ENCODE results near the gene EVX2.

EVX2 gene

DNA sequence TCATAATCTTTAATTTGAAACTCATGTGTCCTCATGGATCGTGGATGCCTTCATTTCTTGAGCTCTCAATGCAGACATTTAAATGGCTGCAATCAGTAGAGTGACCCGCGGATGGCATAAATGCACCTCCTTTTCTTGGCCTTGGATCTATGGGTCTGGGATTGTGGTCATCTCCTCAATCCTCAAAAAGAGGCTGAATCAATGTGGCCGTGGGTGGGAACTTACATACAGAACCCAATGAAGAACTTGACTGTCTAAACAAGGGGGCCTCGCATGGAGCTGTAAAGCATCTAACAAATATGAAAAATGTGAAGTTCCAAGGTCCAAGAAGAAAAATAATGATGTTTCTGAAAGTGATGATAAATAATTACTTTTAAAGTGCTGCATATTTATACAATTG is 11.7 kb upstream of the EVX2 start:
- no peak for TF ChIP-seq CTCF (conservative IDR thresholded peaks at IDR 0.05)
- no peak for TF ChIP-seq ZFX (IDR thresholded peaks at IDR 0.05)
- no peak overlapping the region for H3K27ac ChIP-seq

DNA sequence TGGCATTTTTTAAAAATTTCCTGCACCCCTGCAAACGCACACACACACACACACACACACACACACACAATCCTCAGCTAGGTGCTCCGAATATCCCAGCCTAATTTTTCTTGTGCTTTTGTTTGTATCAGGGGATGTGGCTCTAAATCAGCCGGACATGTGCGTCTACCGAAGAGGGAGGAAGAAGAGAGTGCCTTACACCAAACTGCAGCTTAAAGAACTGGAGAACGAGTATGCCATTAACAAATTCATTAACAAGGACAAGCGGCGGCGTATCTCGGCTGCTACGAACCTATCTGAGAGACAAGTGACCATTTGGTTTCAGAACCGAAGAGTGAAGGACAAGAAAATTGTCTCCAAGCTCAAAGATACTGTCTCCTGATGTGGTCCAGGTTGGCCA is 10.6 kb upstream of the EVX2 start:
- TF ChIP-seq CTCF (conservative IDR thresholded peaks at IDR 0.05) (no peak), ZFX (IDR thresholded peaks at IDR 0.05) (no peak)

GRCh38 chr2:176093898-176094249 is 10.1 kb upstream of the EVX2 start:
- TF ChIP-seq ZFX (IDR thresholded peaks at IDR 0.05) (no peak), CTCF (conservative IDR thresholded peaks at IDR 0.05) (no peak)
- no peak overlapping the region for H3K27ac ChIP-seq

More for the DNA sequence above, 10.6 kb upstream of the EVX2 start:
- no peak overlapping the region for H3K27ac ChIP-seq

DNA sequence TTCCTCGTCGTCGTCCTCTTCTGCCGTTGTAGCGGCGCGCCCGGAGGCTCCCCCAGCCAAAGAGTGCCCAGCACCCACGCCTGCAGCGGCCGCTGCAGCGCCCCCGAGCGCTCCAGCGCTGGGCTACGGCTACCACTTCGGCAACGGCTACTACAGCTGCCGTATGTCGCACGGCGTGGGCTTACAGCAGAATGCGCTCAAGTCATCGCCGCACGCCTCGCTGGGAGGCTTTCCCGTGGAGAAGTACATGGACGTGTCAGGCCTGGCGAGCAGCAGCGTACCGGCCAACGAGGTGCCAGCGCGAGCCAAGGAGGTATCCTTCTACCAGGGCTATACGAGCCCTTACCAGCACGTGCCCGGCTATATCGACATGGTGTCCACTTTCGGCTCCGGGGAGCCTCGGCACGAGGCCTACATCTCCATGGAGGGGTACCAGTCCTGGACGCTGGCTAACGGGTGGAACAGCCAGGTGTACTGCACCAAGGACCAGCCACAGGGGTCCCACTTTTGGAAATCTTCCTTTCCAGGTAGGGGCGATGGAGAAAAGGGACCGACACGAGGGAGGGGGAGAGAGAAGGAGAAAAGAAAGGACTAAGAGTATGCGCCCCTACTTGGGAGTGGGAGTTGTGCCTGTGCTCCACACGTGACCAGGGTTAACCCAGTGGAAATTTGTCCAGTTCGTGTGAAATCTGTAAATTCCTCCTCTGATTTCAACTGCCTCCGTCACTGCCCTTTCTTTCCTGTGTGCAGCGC is 9.6 kb upstream of the EVX2 start:
- H3K27ac ChIP-seq = peak overlapping the region; percentile 34
- peak; percentile 41 for TF ChIP-seq CTCF (conservative IDR thresholded peaks at IDR 0.05)
- TF ChIP-seq ZFX (IDR thresholded peaks at IDR 0.05) = no peak

DNA sequence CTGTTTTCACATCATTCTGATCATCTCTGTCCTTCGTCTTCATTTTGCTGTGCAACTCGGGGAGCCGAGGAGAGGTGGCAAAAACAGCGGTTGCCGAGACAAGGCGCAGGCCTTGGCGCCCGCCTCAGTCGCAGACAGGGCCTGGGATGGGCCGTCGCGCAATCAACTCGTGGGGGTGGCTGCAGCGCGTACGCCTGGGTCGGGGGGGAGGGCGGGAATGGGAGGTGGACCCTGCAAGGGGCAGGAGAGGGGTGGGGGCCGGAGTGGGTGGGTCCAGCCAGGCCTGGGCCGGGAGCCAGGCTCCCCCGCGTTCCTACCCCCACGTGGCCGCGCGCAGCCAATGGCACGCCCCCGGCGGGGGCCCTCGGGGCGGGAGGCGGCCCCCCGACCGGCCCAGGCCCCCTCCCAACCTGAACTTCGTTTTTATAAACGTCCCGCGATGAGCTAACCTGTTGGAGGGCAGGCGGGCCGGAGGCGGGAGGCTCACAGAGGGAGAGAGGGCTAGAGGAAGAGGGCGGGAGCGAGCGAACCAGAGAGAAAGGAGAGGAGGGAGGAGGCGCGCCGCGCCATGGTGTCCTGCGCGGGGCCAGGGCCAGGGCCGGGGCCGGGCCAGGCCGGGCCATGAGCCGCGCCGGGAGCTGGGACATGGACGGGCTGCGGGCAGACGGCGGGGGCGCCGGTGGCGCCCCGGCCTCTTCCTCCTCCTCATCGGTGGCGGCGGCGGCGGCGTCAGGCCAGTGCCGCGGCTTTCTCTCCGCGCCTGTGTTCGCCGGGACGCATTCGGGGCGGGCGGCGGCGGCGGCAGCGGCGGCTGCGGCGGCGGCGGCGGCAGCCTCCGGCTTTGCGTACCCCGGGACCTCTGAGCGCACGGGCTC is 8.7 kb upstream of the EVX2 start, which contains the start of gene HOXD13:
HOXD13 (plus strand) TSS at position 452 of the 875 bp plus-strand sequence; CDS start at position 622, 170 bp downstream.
- H3K27ac ChIP-seq = peak within 1 kb of the TSS; percentile 34

DNA sequence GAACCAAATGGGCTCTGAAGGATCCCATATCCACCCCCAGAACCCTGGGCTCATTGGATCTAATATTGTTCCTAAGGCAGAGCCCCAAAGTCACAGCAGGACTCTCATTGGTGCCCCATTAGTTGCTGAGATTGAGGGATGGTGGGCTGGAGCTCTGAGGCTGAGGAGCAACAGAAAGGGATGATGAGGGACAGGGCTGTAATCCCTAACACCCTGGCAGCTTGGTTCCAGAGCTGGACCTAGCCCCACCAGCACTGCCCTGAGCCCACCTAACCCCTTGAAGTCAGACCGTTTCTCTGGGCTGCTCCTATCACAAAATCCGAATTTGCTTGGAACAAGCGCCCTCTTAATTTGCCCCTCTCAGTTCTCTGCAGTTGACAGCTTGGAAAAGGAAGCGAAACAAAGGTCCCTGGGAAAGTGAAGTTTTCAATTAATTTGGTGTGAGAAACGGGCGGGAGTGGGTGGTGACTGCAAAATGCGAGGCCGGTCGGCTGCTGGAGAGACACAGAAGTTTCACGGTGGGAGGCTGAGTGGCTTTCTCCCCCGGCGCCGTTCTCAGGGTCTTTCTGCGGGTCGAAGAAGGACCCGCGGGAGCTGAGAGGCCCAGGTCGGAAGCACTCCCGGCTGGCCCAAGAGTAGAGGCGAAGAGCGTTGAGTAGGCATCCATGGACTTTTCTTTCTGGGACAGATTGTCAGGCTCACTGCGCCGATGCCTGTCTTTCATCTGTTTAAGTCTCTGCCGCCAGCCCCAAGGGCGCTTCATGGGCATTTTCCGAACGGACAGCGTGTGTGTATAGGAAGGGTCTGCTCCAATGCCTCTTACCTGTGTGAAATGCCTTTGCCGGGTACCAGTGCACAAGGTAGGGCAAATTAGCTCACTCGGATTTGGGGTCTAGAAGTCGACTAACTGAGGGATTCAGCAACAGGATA is 7.8 kb upstream of the EVX2 start:
- TF ChIP-seq CTCF (conservative IDR thresholded peaks at IDR 0.05) (no peak), ZFX (IDR thresholded peaks at IDR 0.05) (no peak)
- H3K27ac ChIP-seq = no peak overlapping the region

More for the DNA sequence above, 8.7 kb upstream of the EVX2 start, which contains the start of gene HOXD13:
- no peak for TF ChIP-seq CTCF (conservative IDR thresholded peaks at IDR 0.05)
- 0 out of 2 replicates have a peak, but pooled peaks have one; percentile 28 for TF ChIP-seq ZFX (IDR thresholded peaks at IDR 0.05)
